Activated CD8-positive, alpha-beta T cell treated with anti-CD3 and anti-CD28 coated beads for 36 hours (primary cell): ENCODE data around the gene ATP6V1C2. TPM values are rescaled to one million over a fixed set of nuclear protein-coding genes. Genes with fewer than 3 reads are reported as not detected.

Source experiments
- ATAC-seq: fragments of 200-7000 bp; cut with Tn5 transposase; one replicate; pipeline ENCODE4 v1.10.0; 2021; ENCODE audit warnings: mild to moderate bottlenecking, moderate library complexity
- CTCF ChIA-PET: fragments of 350-600 bp; sonication (Branson Sonifier 250); formaldehyde crosslinking; loops from one replicate; lab custom pipeline; 2021; ENCODE audit warnings: antibody characterized with exemption; lab: Charles Lee
- POLR2A ChIA-PET: fragments of 350-600 bp; sonication (Branson Sonifier 250); formaldehyde crosslinking; loops from one replicate; lab custom pipeline; 2021; ENCODE audit warnings: antibody characterized with exemption; lab: Charles Lee
- DNase-seq: peaks from one replicate; pipeline ENCODE4 v3.0.0-alpha.2; 2020
- H3K27ac Mint-ChIP-seq: one replicate; pipeline ENCODE4 v1.8.0; 2021; ENCODE audit warnings: mild to moderate bottlenecking, mixed read lengths
- H3K27me3 Mint-ChIP-seq: one replicate; pipeline ENCODE4 v1.8.0; 2021; ENCODE audit warnings: mixed read lengths
- H3K36me3 Mint-ChIP-seq: one replicate; pipeline ENCODE4 v1.8.0; 2021; ENCODE audit warnings: low read depth, mixed read lengths
- H3K4me1 Mint-ChIP-seq: one replicate; pipeline ENCODE4 v1.8.0; 2021; ENCODE audit warnings: low read depth, mixed read lengths
- H3K4me3 Mint-ChIP-seq: one replicate; pipeline ENCODE4 v1.8.0; 2021; ENCODE audit warnings: mild to moderate bottlenecking, moderate library complexity, mixed read lengths
- H3K9me3 Mint-ChIP-seq: one replicate; pipeline ENCODE4 v1.8.0; 2021; ENCODE audit warnings: mixed read lengths
- intact Hi-C: fragments of 100-400 bp; cut with micrococcal nuclease; formaldehyde crosslinking; loops from one replicate; pipeline ENCODE4 v1.10.0; 2022
- total RNA-seq, 2 experiments: library from RNA; stranded (reverse); gene quantifications; one replicate each; pipeline ENCODE4 v1.2.3, GENCODE V29; 2021
- TF ChIP-seq, protein P1 (sequence below): fragments of 200-600 bp; IDR thresholded peaks from one replicate; pipeline ENCODE4 v1.8.0; 2022; ENCODE audit warnings: antibody characterized with exemption, mild to moderate bottlenecking

Gene ATP6V1C2
- total RNA-seq, 2 experiments from 2014 or later, result not detected

DNA sequence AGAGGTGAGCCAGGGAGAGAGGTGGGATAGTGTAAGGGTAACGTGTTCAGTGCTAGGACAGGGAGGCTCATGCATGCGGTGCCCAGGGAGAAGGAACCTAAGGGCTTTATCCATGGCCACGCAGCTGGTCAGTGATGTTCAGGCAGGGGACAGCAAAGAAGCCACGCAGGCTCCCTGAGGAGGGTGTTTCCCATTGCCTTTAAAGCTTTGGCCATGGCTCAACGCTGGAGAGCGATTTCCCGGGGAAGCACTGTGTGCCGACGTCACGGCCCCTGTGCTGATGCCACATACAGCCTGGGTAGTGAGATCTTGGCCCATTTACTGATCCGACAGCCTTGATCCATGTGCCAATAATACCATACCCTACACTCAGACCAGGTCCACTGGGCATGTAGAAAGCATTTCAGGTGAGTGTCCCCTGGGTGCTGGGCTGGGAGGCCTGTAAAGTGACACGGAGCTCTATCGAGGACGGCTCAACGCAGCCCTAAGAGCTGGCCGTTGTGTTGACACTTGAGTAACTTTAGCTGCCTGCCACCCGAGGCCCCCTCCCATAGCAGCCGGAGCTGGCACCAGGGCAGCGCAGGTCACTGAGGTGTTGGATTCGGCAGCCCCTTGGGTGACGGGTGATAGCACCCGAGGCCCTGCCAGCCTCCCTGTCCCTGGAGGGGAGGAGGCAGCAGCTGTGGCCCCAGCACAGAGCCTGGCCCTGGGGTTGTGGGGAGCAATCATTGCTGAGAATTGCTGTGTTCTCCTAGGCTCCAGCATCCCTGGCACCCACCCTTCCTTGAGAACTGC lies 49.7 kb downstream of the ATP6V1C2 start:
- Mint-ChIP-seq H3K4me3 (no peak overlapping the region), H3K4me1 (no peaks in the 10 kb centered on the region), H3K9me3 (no peaks in the 10 kb centered on the region), H3K27ac (no peak overlapping the region), H3K27me3 (no peaks in the 10 kb centered on the region), H3K36me3 (no peaks in the 10 kb centered on the region)
- CTCF ChIA-PET, result no interaction called here
- intact Hi-C loops, result no loop called here
- ATAC-seq (no peak), DNase-seq (no peak)
- POLR2A ChIA-PET, result no interaction called here
- TF ChIP-seq, protein P1, sequence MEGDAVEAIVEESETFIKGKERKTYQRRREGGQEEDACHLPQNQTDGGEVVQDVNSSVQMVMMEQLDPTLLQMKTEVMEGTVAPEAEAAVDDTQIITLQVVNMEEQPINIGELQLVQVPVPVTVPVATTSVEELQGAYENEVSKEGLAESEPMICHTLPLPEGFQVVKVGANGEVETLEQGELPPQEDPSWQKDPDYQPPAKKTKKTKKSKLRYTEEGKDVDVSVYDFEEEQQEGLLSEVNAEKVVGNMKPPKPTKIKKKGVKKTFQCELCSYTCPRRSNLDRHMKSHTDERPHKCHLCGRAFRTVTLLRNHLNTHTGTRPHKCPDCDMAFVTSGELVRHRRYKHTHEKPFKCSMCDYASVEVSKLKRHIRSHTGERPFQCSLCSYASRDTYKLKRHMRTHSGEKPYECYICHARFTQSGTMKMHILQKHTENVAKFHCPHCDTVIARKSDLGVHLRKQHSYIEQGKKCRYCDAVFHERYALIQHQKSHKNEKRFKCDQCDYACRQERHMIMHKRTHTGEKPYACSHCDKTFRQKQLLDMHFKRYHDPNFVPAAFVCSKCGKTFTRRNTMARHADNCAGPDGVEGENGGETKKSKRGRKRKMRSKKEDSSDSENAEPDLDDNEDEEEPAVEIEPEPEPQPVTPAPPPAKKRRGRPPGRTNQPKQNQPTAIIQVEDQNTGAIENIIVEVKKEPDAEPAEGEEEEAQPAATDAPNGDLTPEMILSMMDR, result no peak

DNA sequence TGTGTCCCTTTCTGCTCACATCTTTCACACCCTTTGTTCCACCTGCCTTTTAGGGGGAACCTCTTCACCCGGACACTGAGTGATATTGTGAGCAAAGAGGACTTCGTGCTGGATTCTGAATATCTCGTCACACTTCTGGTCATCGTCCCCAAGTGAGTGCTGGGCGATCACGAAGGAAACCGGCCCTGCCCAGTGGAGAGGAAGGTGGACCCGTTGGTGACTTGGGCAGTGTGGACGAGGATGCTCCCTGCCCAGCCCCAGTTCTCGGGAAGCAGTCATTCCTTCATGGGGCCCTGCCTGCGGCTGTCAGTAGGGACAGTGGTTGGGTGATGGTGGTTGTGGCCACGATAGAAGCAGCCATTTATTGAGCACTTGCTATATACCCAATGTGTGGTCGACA lies 50.4 kb downstream of the ATP6V1C2 start:
- H3K4me3 Mint-ChIP-seq, result no peak overlapping the region
- ATAC-seq, result no peak
- no peak for DNase-seq
- intact Hi-C loops, result no loop called here
- H3K9me3 Mint-ChIP-seq, result no peaks in the 10 kb centered on the region
- TF ChIP-seq, protein P1, result no peak
- ChIA-PET POLR2A (no interaction called here), CTCF (no interaction called here)
- no peak overlapping the region for H3K27ac Mint-ChIP-seq
- no peaks in the 10 kb centered on the region for H3K36me3 Mint-ChIP-seq
- no peaks in the 10 kb centered on the region for H3K27me3 Mint-ChIP-seq
- no peaks in the 10 kb centered on the region for H3K4me1 Mint-ChIP-seq

DNA sequence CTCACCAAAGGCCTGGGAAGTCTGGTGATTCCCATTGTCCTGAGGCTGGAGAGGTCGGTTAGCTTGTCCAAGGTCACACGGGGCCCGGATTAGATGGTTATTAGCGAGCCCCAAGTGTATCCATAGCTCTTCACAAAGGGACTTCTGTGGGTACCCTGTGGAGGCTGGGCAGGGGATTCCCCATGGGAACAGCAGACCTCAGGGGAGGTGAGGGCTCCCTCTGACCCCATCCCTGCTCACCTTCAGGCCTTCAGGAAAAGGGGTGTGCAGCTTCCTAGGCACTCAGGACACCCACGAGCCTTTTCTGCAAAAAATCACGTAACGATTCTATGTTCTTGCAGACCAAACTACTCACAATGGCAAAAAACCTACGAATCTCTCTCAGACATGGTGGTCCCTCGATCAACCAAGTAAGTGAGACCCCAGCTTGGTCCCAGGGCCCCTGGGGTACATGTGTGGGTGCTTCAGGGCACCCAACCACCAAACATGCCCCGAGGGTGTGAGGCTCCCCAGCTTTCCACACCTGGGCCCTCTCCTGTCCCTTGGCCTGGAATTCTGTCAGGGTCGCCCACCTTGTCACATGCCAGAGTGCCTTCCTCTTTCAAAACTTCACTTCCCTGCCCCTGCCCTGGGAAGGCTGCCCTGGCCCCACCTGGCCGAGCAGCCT lies 50.9 kb downstream of the ATP6V1C2 start:
- TF ChIP-seq, protein P1, result no peak
- no peaks in the 10 kb centered on the region for H3K9me3 Mint-ChIP-seq
- ChIA-PET CTCF (no interaction called here), POLR2A (no interaction called here)
- no peaks in the 10 kb centered on the region for H3K27me3 Mint-ChIP-seq
- ATAC-seq (no peak), DNase-seq (no peak)
- no peaks in the 10 kb centered on the region for H3K36me3 Mint-ChIP-seq
- H3K27ac Mint-ChIP-seq, result no peak overlapping the region
- H3K4me3 Mint-ChIP-seq, result no peak overlapping the region
- intact Hi-C loops, result no loop called here
- H3K4me1 Mint-ChIP-seq, result no peaks in the 10 kb centered on the region

DNA sequence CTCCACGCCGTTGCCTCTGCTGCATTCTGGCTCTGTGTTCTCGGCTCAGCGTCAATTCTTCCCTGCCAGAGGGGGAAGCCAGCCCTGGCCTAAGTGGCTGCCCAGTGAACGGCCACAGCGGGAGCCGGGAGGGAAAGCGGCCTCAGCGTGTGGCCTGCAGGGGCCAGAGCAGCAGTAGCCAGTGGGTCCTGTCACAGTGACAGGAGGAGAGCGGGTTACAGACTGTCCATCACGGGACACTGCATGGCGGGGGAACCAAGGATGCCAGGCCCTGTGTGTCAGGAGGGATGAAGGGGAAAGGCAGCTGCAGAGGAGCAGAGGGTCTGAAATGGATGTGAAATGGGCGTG lies 51.4 kb downstream of the ATP6V1C2 start:
- TF ChIP-seq, protein P1, result no peak
- H3K4me3 Mint-ChIP-seq, result no peak overlapping the region
- H3K27me3 Mint-ChIP-seq, result no peaks in the 10 kb centered on the region
- DNase-seq (no peak), ATAC-seq (no peak)
- intact Hi-C loops, result no loop called here
- no peaks in the 10 kb centered on the region for H3K36me3 Mint-ChIP-seq
- POLR2A ChIA-PET, result no interaction called here
- H3K27ac Mint-ChIP-seq, result no peak overlapping the region
- no peaks in the 10 kb centered on the region for H3K9me3 Mint-ChIP-seq
- CTCF ChIA-PET, result no interaction called here
- H3K4me1 Mint-ChIP-seq, result no peaks in the 10 kb centered on the region

DNA sequence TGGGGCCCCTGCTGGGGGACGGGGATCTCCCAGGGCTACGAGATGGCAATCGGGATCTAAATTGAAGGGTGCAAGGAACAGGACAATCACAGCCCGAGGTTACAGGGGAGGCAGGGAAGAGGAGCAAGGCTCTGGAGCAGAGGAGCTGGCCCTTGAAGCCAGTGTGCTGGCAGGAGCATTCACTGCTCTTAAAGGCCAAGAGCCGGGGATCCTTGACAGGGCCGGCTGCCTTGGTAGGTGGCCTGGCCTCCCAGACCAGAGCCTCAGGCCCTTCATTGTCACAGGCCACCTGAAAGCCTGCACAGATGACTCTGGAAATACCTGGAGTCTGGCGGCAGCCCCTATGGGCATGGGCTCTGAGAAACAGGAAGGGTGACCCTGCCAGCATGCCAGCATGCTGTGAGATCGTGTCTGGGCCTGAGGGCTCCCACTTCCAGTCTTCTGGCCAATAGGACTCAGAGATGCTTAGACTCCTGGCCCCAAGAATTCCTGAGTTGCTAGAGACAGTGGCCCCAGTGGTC lies 52.5 kb downstream of the ATP6V1C2 start:
- intact Hi-C loops, result no loop called here
- ChIA-PET CTCF (no interaction called here), POLR2A (no interaction called here)
- no peak overlapping the region for H3K4me3 Mint-ChIP-seq
- H3K27ac Mint-ChIP-seq, result no peak overlapping the region
- no peaks in the 10 kb centered on the region for H3K36me3 Mint-ChIP-seq
- no peaks in the 10 kb centered on the region for H3K4me1 Mint-ChIP-seq
- DNase-seq (no peak), ATAC-seq (no peak)
- H3K27me3 Mint-ChIP-seq, result no peaks in the 10 kb centered on the region
- no peaks in the 10 kb centered on the region for H3K9me3 Mint-ChIP-seq
- TF ChIP-seq, protein P1, result no peak
